ENCODE results near the gene CDH22.

Gene CDH22

DNA sequence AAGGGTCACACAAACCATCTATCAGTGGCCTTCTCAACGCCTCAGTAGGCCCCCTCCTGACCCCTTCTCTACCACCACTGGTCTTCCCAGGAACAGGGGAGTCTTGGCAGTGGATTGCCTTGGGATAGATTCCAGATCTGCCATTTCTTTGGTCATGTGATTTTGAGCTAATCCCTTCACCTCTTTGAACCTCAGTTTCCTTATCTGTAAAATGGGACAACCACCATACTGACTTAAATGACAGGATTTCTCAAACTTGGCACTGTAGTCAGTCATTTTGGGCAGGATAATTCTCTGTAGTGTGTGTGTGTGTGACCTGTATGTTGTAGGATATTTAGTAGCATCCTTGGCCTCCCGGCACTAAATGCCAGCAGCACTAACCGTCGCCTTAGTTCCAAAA, 89.1 kb downstream of the CDH22 start:
- Histone ChIP-seq H3K9ac (ENCODE audit: low read depth in 1 of 2, low read length in 2 of 2) (no peak overlapping the region), H3K9me3 (ENCODE audit: control insufficient read depth in 1 of 2, low read length in 2 of 2) (no peaks in the 10 kb centered on the region)

GRCh38 chr20:46218656-46219055, 89.6 kb downstream of the CDH22 start:
- Histone ChIP-seq H3K27me3 (ENCODE audit: control insufficient read depth in 1 of 2, insufficient read depth in 2 of 2, low read length in 2 of 2) (peaks cover 4% of the 10 kb centered on the region in 2 donors), H3K27ac (ENCODE audit: low read depth, low read length) (no peak overlapping the region), H3K9ac (ENCODE audit: low read depth in 1 of 2, low read length in 2 of 2) (no peak overlapping the region), H3K9me3 (ENCODE audit: control insufficient read depth in 1 of 2, low read length in 2 of 2) (no peaks in the 10 kb centered on the region), H3K4me1 (ENCODE audit: control insufficient read depth in 1 of 2, insufficient read depth in 2 of 2, low read length in 2 of 2) (no peaks in the 10 kb centered on the region), H3K36me3 (ENCODE audit: control insufficient read depth in 1 of 2, insufficient read depth in 2 of 2, low read length in 2 of 2) (no peaks in the 10 kb centered on the region), H3K4me3 (ENCODE audit: low read depth in 1 of 2, low read length in 2 of 2) (no peak overlapping the region)

More for the DNA sequence above, 89.1 kb downstream of the CDH22 start:
- Histone ChIP-seq H3K27ac (ENCODE audit: low read depth, low read length) (no peak overlapping the region), H3K4me3 (ENCODE audit: low read depth in 1 of 2, low read length in 2 of 2) (no peak overlapping the region), H3K4me1 (ENCODE audit: control insufficient read depth in 1 of 2, insufficient read depth in 2 of 2, low read length in 2 of 2) (no peaks in the 10 kb centered on the region), H3K27me3 (ENCODE audit: control insufficient read depth in 1 of 2, insufficient read depth in 2 of 2, low read length in 2 of 2) (peaks cover 2 to 4% of the 10 kb centered on the region in 2 donors), H3K36me3 (ENCODE audit: control insufficient read depth in 1 of 2, insufficient read depth in 2 of 2, low read length in 2 of 2) (no peaks in the 10 kb centered on the region)

GRCh38 chr20:46217583-46217982, 90.7 kb downstream of the CDH22 start:
- H3K27ac ChIP-seq (ENCODE audit: low read depth, low read length) = no peak overlapping the region
- H3K9me3 ChIP-seq (ENCODE audit: control insufficient read depth in 1 of 2, low read length in 2 of 2) = no peaks in the 10 kb centered on the region

GRCh38 chr20:46216770-46217464, 91.4 kb downstream of the CDH22 start:
- H3K4me3 ChIP-seq (ENCODE audit: low read depth in 1 of 2, low read length in 2 of 2) = no peak overlapping the region
- H3K4me1 ChIP-seq (ENCODE audit: control insufficient read depth in 1 of 2, insufficient read depth in 2 of 2, low read length in 2 of 2) = no peaks in the 10 kb centered on the region
- H3K36me3 ChIP-seq (ENCODE audit: control insufficient read depth in 1 of 2, insufficient read depth in 2 of 2, low read length in 2 of 2) = no peaks in the 10 kb centered on the region
- no peak overlapping the region for H3K27ac ChIP-seq (ENCODE audit: low read depth, low read length)
- H3K9ac ChIP-seq (ENCODE audit: low read depth in 1 of 2, low read length in 2 of 2) = no peak overlapping the region
- H3K27me3 ChIP-seq (ENCODE audit: control insufficient read depth in 1 of 2, insufficient read depth in 2 of 2, low read length in 2 of 2) = peaks cover 4 to 7% of the 10 kb centered on the region in 2 donors
- H3K9me3 ChIP-seq (ENCODE audit: control insufficient read depth in 1 of 2, low read length in 2 of 2) = no peaks in the 10 kb centered on the region

More at GRCh38 chr20:46217583-46217982, 90.7 kb downstream of the CDH22 start:
- Histone ChIP-seq H3K9ac (ENCODE audit: low read depth in 1 of 2, low read length in 2 of 2) (no peak overlapping the region), H3K36me3 (ENCODE audit: control insufficient read depth in 1 of 2, insufficient read depth in 2 of 2, low read length in 2 of 2) (no peaks in the 10 kb centered on the region), H3K4me3 (ENCODE audit: low read depth in 1 of 2, low read length in 2 of 2) (no peak overlapping the region), H3K27me3 (ENCODE audit: control insufficient read depth in 1 of 2, insufficient read depth in 2 of 2, low read length in 2 of 2) (peaks cover 4 to 7% of the 10 kb centered on the region in 2 donors), H3K4me1 (ENCODE audit: control insufficient read depth in 1 of 2, insufficient read depth in 2 of 2, low read length in 2 of 2) (no peaks in the 10 kb centered on the region)

GRCh38 chr20:46215913-46216707, 92.2 kb downstream of the CDH22 start:
- Histone ChIP-seq H3K4me3 (ENCODE audit: low read depth in 1 of 2, low read length in 2 of 2) (no peak overlapping the region), H3K9ac (ENCODE audit: low read depth in 1 of 2, low read length in 2 of 2) (no peak overlapping the region), H3K36me3 (ENCODE audit: control insufficient read depth in 1 of 2, insufficient read depth in 2 of 2, low read length in 2 of 2) (no peaks in the 10 kb centered on the region), H3K4me1 (ENCODE audit: control insufficient read depth in 1 of 2, insufficient read depth in 2 of 2, low read length in 2 of 2) (no peaks in the 10 kb centered on the region), H3K27me3 (ENCODE audit: control insufficient read depth in 1 of 2, insufficient read depth in 2 of 2, low read length in 2 of 2) (peaks cover 4 to 7% of the 10 kb centered on the region in 2 donors), H3K9me3 (ENCODE audit: control insufficient read depth in 1 of 2, low read length in 2 of 2) (no peaks in the 10 kb centered on the region), H3K27ac (ENCODE audit: low read depth, low read length) (no peak overlapping the region)

- no peak overlapping the region for H3K27ac ChIP-seq (ENCODE audit: low read depth, low read length)
- H3K27me3 ChIP-seq (ENCODE audit: control insufficient read depth in 1 of 2, insufficient read depth in 2 of 2, low read length in 2 of 2) = peaks cover 4 to 7% of the 10 kb centered on the region in 2 donors
- no peaks in the 10 kb centered on the region for H3K9me3 ChIP-seq (ENCODE audit: control insufficient read depth in 1 of 2, low read length in 2 of 2)
- no peaks in the 10 kb centered on the region for H3K36me3 ChIP-seq (ENCODE audit: control insufficient read depth in 1 of 2, insufficient read depth in 2 of 2, low read length in 2 of 2)
- H3K9ac ChIP-seq (ENCODE audit: low read depth in 1 of 2, low read length in 2 of 2) = no peak overlapping the region
- H3K4me1 ChIP-seq (ENCODE audit: control insufficient read depth in 1 of 2, insufficient read depth in 2 of 2, low read length in 2 of 2) = no peaks in the 10 kb centered on the region
- no peak overlapping the region for H3K4me3 ChIP-seq (ENCODE audit: low read depth in 1 of 2, low read length in 2 of 2)
These were observed 93.3 kb downstream of the CDH22 start for GRCh38 chr20:46214824-46215488.

DNA sequence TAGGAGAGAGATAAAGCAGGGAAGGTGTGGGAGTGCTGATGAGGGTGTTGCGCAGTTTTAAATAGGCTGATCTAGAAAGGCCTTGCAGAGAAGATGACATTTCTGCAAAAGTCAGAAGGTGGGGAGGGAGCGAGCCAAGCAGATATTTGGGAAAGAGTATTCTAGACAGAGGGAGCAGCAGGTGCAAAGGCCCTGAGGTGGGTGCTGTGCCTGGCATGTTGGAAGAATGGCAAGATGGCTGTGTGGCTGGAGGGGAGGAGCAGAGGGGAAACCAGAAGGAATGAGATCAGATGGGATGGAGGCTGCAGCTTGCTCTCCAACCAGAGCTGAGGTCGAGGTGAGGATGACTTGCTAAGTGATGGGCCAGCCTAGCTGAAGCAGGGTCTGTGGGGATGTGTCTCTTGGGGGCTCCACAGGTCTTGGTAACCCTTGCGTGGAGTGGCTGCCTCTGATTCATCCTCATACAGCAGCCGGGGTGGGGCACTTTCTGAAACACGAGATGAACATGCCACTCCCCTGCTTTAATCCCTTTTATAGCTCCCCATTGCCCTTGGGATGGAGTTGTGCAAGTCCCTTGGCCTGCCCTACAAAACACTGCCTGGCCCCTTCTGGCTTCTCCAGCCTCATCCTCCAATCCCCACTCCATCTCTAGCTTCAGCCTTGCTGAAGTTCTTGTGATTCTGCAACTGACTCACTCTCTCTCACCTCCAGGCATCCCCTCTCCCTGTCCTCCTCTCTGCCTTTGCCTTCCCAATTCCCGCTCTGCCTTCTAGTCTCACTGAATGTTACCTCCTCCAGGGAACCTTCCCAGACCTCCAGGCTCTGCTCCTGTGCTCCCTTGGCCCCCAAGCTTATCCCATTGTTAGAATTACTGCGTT, 94.1 kb downstream of the CDH22 start:
- Histone ChIP-seq H3K9ac (ENCODE audit: low read depth in 1 of 2, low read length in 2 of 2) (no peak overlapping the region), H3K9me3 (ENCODE audit: control insufficient read depth in 1 of 2, low read length in 2 of 2) (no peaks in the 10 kb centered on the region), H3K4me3 (ENCODE audit: low read depth in 1 of 2, low read length in 2 of 2) (no peak overlapping the region), H3K36me3 (ENCODE audit: control insufficient read depth in 1 of 2, insufficient read depth in 2 of 2, low read length in 2 of 2) (no peaks in the 10 kb centered on the region), H3K27me3 (ENCODE audit: control insufficient read depth in 1 of 2, insufficient read depth in 2 of 2, low read length in 2 of 2) (peaks cover 4 to 7% of the 10 kb centered on the region in 2 donors), H3K4me1 (ENCODE audit: control insufficient read depth in 1 of 2, insufficient read depth in 2 of 2, low read length in 2 of 2) (no peaks in the 10 kb centered on the region), H3K27ac (ENCODE audit: low read depth, low read length) (no peak overlapping the region)

DNA sequence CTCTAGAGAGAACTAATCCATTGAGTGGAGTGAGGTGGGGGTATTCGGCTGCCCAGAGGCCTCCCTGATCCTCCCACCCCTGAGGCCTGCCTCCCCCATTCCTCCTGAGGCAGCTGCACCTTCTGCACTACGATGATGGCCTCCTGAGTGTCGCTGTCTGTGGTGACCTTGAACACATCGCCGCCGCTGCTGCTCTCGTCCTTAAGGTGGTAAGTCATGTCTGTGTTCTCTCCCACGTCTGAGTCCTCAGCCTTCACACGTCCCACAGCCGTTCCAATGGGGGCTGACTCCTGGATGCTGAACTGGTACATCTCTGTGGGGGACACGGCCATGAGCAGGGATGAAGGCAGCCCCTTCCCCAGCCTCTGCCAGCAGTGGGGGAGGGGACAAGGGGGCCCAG, 95.4 kb downstream of the CDH22 start:
- Histone ChIP-seq H3K4me3 (ENCODE audit: low read depth in 1 of 2, low read length in 2 of 2) (no peak overlapping the region), H3K9me3 (ENCODE audit: control insufficient read depth in 1 of 2, low read length in 2 of 2) (no peaks in the 10 kb centered on the region), H3K27me3 (ENCODE audit: control insufficient read depth in 1 of 2, insufficient read depth in 2 of 2, low read length in 2 of 2) (peaks cover 4 to 11% of the 10 kb centered on the region in 2 donors), H3K4me1 (ENCODE audit: control insufficient read depth in 1 of 2, insufficient read depth in 2 of 2, low read length in 2 of 2) (no peaks in the 10 kb centered on the region), H3K27ac (ENCODE audit: low read depth, low read length) (no peak overlapping the region), H3K9ac (ENCODE audit: low read depth in 1 of 2, low read length in 2 of 2) (no peak overlapping the region), H3K36me3 (ENCODE audit: control insufficient read depth in 1 of 2, insufficient read depth in 2 of 2, low read length in 2 of 2) (no peaks in the 10 kb centered on the region)

DNA sequence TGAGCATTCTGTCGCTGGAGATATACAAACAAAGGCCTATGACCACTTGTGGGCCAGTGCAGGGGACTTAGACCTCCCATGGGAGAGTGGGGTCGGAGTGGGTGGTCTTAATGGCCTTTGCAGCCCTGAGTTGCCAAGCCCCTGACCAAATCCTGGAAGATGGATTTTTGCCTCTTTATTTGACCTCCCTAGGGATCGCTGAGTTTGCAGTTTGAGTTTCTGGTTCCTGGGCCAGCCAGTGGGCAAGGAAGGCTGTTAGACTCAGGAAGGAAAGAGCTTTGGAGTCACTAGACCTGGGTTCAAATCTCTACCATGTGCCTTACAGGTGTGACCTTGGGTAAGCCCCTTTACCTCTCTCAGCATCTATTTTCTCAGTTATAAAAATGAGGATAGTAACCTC, 96.0 kb downstream of the CDH22 start:
- Histone ChIP-seq H3K9ac (ENCODE audit: low read depth in 1 of 2, low read length in 2 of 2) (no peak overlapping the region), H3K27ac (ENCODE audit: low read depth, low read length) (no peak overlapping the region), H3K9me3 (ENCODE audit: control insufficient read depth in 1 of 2, low read length in 2 of 2) (no peaks in the 10 kb centered on the region), H3K36me3 (ENCODE audit: control insufficient read depth in 1 of 2, insufficient read depth in 2 of 2, low read length in 2 of 2) (no peaks in the 10 kb centered on the region), H3K27me3 (ENCODE audit: control insufficient read depth in 1 of 2, insufficient read depth in 2 of 2, low read length in 2 of 2) (peaks cover 4 to 11% of the 10 kb centered on the region in 2 donors), H3K4me1 (ENCODE audit: control insufficient read depth in 1 of 2, insufficient read depth in 2 of 2, low read length in 2 of 2) (no peaks in the 10 kb centered on the region), H3K4me3 (ENCODE audit: low read depth in 1 of 2, low read length in 2 of 2) (no peak overlapping the region)
